KBM-7 (cell line): Measurements from ENCODE around the gene MAD1L1.

Experiments used
- DNase-seq: peaks from one replicate; pipeline ENCODE4 v3.0.0-alpha.2; 2015
- in situ Hi-C: fragments of 300-500 bp; cut with MboI; formaldehyde crosslinking; loops from 2 replicates; pipeline ENCODE4 v1.14.3; 2020; ENCODE audit warnings: low sequenced_read_pairs, low pct_unique_long_range_greater_than_20kb, mixed read lengths

MAD1L1 gene

DNA sequence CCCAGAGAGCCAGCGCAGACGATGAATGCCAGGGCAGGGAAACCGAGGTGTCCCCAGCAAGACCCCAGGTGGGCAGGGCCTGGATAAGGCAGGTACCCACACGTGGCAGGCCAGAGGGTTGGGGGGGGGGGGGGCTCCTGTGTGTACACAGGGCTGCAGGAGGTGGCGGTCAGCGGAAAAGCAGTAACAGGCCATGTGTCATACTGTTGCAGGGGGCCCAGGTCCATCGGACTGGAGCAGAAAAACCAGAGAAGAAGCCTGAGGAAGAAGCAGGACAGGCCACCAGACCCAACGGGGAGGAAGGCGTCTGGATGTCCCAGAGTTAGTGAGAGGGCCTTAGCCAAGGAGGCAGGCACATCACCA, 116.3 kb downstream of the MAD1L1 start:
- DNase-seq, result no peak
- in situ Hi-C loops, result no loop called here

- in situ Hi-C loops, result no loop called here
Observed at GRCh38 chr7:2115760-2116447, 116.8 kb downstream of the MAD1L1 start.

GRCh38 chr7:2114926-2115759, 117.6 kb downstream of the MAD1L1 start:
- in situ Hi-C loops, result no loop called here
- no peak for DNase-seq

More at GRCh38 chr7:2115760-2116447, 116.8 kb downstream of the MAD1L1 start:
- DNase-seq, result no peak

DNA sequence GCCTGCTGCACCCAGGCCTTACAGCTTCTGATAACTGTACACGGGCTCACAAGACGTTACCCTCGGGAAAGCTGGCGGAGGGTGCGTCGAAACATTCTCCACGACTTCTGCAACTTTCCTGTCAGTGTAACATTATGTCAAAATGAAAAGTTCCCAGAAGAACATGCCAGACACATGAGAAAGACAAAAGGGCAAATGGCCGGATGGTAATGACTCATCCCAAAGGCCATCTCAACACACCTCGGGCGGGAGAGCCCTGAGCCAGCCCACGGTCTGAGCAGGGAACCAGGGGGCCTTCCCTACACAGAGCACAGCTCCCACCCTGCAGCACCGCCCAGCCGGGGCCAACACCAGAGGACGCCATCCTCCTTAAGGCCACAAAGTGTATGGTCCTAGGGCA, 118.7 kb downstream of the MAD1L1 start:
- DNase-seq, result no peak
- in situ Hi-C loops, result no loop called here

GRCh38 chr7:2112261-2113198, 120.2 kb downstream of the MAD1L1 start:
- DNase-seq, result no peak
- in situ Hi-C loops, result no loop called here

- in situ Hi-C loops, result no loop called here
- no peak for DNase-seq
Observed at GRCh38 chr7:2111568-2111967, 121.2 kb downstream of the MAD1L1 start.

DNA sequence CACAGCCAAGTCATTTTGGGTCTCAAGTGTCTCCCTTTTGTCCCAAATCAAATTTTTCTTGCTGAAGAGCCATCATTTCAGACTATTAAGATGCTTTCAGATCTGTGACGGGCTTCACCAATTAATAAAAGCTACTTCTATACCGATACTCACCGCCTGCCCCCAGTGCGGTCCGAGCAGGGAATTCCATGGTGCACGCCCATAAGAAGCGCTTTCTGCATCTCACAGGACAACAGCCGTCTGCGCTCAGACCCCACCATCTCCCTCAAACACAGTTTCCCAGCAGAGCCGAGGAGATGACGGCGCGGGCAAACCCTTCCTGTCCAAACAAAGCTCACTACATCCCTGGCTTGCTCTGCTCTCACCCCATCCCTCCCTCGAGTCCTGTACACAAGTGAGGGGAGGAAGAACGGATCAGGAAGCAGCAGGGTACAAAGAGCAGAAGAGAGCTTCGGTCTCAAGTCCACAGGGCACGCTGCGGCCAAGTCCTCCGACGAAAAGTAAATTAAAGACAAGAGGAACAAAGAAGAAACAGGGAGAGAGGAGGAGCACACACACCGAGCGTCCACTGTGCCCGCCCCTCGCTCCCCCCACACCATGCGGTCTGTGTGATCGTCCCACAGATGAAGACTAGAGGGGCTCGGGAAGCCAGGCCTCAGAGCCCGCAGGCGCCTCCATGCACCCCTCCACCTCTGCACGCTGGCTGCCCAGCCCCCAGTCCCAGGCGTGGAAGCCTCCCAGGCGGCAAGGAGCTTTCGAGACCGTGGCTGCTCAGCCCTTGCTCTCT, 121.9 kb downstream of the MAD1L1 start:
- in situ Hi-C loops, result no loop called here
- DNase-seq, result no peak

DNA sequence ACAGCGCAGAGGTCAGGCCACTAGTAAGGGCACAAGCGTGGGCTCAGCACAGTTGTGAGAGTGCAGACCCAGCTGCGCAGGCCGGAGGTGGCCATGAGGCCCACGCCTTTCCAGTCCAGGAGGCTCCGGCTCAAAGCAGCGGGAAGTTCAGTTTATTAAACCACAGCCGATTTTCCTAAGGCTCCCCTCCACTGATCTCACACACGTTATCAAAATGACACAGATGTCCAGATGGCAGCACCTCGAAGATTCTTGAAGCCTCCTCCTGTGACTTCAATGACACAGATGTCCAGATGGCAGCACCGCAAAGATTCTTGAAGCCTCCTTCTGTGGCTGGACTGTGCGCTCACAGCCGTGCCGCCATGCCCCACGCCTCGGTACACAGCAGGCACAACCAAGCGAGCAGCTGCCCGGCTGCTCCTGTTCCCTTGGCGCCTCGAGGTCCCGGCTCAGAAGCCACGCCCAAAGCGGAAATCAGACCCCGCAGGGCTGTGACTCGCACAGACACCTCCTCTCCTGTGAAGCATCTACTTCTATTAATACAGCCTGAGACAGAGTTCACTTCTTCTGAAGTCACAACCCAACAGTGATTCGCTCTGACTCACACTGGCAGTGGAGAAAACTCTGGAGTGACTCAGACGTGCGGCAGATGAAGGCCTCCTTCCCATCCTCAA, 122.7 kb downstream of the MAD1L1 start:
- in situ Hi-C loops, result no loop called here
- no peak for DNase-seq

DNA sequence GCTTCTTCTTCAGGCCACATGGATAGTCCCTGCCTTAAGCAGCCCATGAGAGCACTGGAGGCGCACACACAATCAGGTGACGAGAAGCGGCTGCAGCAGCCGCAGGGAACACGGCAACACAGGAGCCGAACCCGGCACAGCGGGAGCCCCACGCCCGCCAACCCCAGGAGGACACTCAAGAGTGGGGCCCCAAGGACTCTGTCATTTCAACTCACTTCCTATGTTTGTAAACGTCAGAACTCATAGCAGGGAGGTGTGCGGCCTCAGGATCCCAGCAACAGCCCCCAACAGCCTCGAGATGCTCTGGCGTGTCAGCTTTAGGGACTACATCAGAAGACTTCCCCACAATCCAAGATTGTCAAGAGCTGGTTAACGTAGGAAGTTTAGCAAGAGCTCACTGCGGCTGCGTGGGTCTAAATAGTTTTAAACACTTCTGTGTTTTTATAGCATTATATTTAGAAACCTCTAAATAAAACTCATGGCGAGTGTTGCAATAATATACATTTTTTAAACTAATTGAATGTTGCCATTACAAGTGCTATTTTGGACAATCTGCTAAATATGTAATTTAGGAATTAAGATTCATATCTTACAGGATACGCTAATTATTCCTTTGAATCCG, 123.4 kb downstream of the MAD1L1 start:
- in situ Hi-C loops, result no loop called here
- DNase-seq, result no peak

- DNase-seq, result no peak
- in situ Hi-C loops, result no loop called here
Observed at GRCh38 chr7:2108501-2109250, 124.1 kb downstream of the MAD1L1 start.

DNA sequence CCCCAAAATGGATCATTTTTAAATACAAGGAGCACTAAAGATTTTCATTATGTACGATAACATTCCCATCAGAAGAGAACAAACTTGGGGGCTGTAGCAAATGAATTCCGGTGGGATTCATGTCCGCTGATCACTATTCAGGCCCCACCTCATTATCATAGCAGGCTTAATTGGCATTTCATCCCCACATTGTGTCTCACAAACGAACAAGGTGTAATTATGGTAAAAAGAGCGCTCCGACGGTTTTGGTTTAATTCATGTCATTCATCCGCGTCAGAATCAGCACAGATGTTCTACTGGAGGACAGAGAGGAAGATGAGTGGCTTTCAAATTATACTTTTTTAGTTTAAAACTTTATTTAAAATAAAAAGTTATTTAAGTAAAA, 124.7 kb downstream of the MAD1L1 start:
- in situ Hi-C loops, result no loop called here
- DNase-seq, result no peak

DNA sequence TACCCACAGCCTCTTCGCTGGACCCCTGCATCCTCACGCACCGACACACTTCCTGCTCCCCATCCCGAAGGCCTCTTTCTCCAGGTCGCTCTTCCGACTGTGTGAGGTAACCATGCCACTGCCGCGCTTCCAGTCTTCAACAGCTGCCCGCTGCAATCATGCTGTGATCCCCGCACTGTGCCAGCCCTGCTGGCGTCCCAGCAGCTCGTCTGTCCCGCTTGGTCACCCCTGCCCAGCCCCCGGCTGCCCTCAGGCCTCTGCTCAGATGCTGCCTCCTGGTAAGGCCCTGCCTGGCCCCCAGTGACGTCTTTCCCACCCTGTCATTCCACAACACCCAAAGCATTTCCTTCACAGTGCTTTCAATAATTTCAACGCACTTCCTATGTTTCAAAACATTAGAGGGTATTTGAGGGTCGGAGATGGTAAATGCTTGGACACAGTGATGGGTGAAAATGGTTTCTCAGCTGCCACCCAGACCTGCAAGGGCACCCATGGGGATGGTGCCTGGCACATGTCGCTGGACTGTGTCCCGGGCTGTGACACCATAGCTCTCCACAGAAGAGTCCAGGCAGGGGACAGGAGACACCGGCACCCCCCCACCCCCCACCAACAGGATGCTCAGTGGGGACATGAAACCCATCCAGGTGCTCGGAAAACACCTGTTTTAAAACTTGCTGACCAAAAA, 125.2 kb downstream of the MAD1L1 start:
- no peak for DNase-seq
- in situ Hi-C loops, result no loop called here

GRCh38 chr7:2106924-2107323, 125.8 kb downstream of the MAD1L1 start:
- in situ Hi-C loops, result no loop called here

DNA sequence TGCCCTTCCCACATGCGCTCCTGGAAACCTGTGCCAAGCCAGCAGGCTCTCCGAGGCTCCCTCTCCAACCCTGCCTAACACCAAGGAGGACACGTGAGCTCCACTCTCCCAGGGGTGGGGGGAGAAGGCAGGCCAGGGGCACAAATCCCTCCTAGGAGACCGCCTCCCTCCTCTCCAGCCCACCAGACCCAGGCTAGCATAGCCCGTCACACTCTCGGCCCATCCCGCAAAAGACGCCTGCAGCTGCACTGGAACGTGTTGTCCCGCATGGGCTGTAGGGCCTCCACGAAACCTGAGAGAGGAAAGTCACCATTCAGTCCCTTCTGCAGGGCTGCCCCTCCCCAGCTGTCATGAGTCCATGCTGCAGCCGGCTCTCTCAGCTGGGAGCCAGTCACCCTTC, 126.3 kb downstream of the MAD1L1 start:
- no peak for DNase-seq
- in situ Hi-C loops, result no loop called here

More at GRCh38 chr7:2106924-2107323, 125.8 kb downstream of the MAD1L1 start:
- no peak for DNase-seq

GRCh38 chr7:2105917-2106316, 126.8 kb downstream of the MAD1L1 start:
- in situ Hi-C loops, result no loop called here
- DNase-seq, result no peak

DNA sequence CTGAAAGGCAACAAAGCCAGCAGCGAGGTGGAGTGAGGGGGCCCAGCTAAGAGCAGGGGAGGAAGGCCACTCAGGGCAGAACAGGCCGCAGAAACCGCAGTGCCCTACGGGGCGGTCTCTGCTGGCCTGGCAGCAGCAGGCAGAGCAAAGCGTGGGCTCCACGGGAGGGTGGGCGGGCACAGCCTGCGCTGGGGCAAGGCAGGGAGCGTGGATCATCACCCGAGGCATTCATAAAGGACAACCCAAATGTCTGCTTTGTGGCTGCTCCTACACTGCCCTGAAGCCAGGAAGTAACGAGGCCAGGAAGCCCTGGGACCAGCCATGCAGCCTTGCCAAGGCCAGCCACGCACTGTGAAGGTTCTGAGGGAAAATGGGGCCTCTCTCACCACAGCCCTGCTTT, 127.5 kb downstream of the MAD1L1 start:
- in situ Hi-C loops, result no loop called here
- no peak for DNase-seq

- in situ Hi-C loops, result no loop called here
- DNase-seq, result no peak
Observed at GRCh38 chr7:2104716-2105115, 128.0 kb downstream of the MAD1L1 start.
